SJCRH30 (cell line): Measurements from ENCODE around the gene GSTM4. TPM values are rescaled to one million over a fixed set of nuclear protein-coding genes. Genes with fewer than 3 reads are reported as not detected.

Experiments used
- total RNA-seq: library from RNA; depleted of rRNA; stranded (reverse); fragments of >200 nt; shearing (Covaris generic); gene quantifications from 2 replicates; pipeline ENCODE4 v1.2.3, GENCODE V29; 2014; rRNA removed

The GSTM4 gene
- total RNA-seq, 1 experiment from 2014 or later = 3.0 TPM

Other genes starting within 250 kb of the GSTM4 start
- 81.9 and 82.3 TPM in 2 replicates for gene PSMA5, start 229.7 kb upstream of the GSTM4 start, total RNA-seq
- 0.65 and 0.86 TPM in 2 replicates for gene SYPL2, start 189.6 kb upstream of the GSTM4 start, total RNA-seq
- 7.0 and 9.1 TPM in 2 replicates for gene ATXN7L2, start 172.2 kb upstream of the GSTM4 start, total RNA-seq
- 8.4 and 9.7 TPM in 2 replicates for gene CYB561D1, start 162.0 kb upstream of the GSTM4 start, total RNA-seq
- 0.58 and 0.59 TPM in 2 replicates for gene AMIGO1, start 146.4 kb upstream of the GSTM4 start, total RNA-seq
- gene GPR61, start 116.2 kb upstream of the GSTM4 start, total RNA-seq = 0.20 and 0.57 TPM in 2 replicates
- 12.2 and 13.4 TPM in 2 replicates for gene GNAI3, start 107.5 kb upstream of the GSTM4 start, total RNA-seq
- 0.08 and 0.24 TPM in 2 replicates for gene GNAT2, start 36.5 kb upstream of the GSTM4 start, total RNA-seq
- 37.0 and 42.6 TPM in 2 replicates for gene AMPD2, start 36.3 kb upstream of the GSTM4 start, total RNA-seq
- gene GSTM2, start 12.0 kb downstream of the GSTM4 start, total RNA-seq = 3.4 and 5.9 TPM in 2 replicates
- gene GSTM1, start 31.7 kb downstream of the GSTM4 start, total RNA-seq = not detected in 2 replicates
- 0.02 TPM in 1 of 2 replicates, not detected in the other for gene GSTM5, start 56.2 kb downstream of the GSTM4 start, total RNA-seq
- gene GSTM3, start 84.9 kb downstream of the GSTM4 start, total RNA-seq = 31.4 and 32.1 TPM in 2 replicates
- not detected in 2 replicates for gene EPS8L3, start 107.8 kb downstream of the GSTM4 start, total RNA-seq